Measurements from ENCODE around the gene TRIO.

Gene TRIO

GRCh38 chr5:14168144-14168792, 25.1 kb downstream of the TRIO start:
- DNase-seq = peak in 1 of 2 donors; percentile 43

GRCh38 chr5:14168793-14169262, 25.7 kb downstream of the TRIO start:
- DNase-seq = peak in 1 of 2 donors; percentile 16

- DNase-seq = no peak
Measured at GRCh38 chr5:14171046-14171445, 27.9 kb downstream of the TRIO start.

- peak; percentile 36 to 38 for DNase-seq
Measured at GRCh38 chr5:14171621-14172020, 28.5 kb downstream of the TRIO start.

- no peak for DNase-seq
Measured at GRCh38 chr5:14172149-14172795, 29.1 kb downstream of the TRIO start.

GRCh38 chr5:14173377-14174229, 30.5 kb downstream of the TRIO start:
- DNase-seq = peak in 1 of 2 donors; percentile 11

- DNase-seq = peak; percentile 58 to 59
Measured at GRCh38 chr5:14174230-14174636, 31.1 kb downstream of the TRIO start.

GRCh38 chr5:14175381-14175780, 32.2 kb downstream of the TRIO start:
- DNase-seq = peak; percentile 37 to 51

- DNase-seq = no peak
Measured at GRCh38 chr5:14176888-14177287, 33.7 kb downstream of the TRIO start.

GRCh38 chr5:14177634-14178033, 34.5 kb downstream of the TRIO start:
- no peak for DNase-seq

GRCh38 chr5:14178091-14178490, 34.9 kb downstream of the TRIO start:
- DNase-seq = no peak

- peak in 1 of 2 donors; percentile 11 for DNase-seq
Measured at GRCh38 chr5:14178671-14179211, 35.6 kb downstream of the TRIO start.

- no peak for DNase-seq
Measured at GRCh38 chr5:14179446-14179845, 36.3 kb downstream of the TRIO start.

GRCh38 chr5:14180437-14180836, 37.3 kb downstream of the TRIO start:
- no peak for DNase-seq

- DNase-seq = no peak
Measured at GRCh38 chr5:14181299-14181968, 38.3 kb downstream of the TRIO start.

GRCh38 chr5:14182761-14183160, 39.6 kb downstream of the TRIO start:
- no peak for DNase-seq

- DNase-seq = no peak
Measured at GRCh38 chr5:14183187-14183939, 40.2 kb downstream of the TRIO start.

- no peak for DNase-seq
Measured at GRCh38 chr5:14184082-14184481, 40.9 kb downstream of the TRIO start.

GRCh38 chr5:14184725-14185124, 41.6 kb downstream of the TRIO start:
- DNase-seq = no peak

GRCh38 chr5:14185326-14186058, 42.4 kb downstream of the TRIO start:
- no peak for DNase-seq
